ENCODE measurements around the gene IRS1.

Gene IRS1

DNA sequence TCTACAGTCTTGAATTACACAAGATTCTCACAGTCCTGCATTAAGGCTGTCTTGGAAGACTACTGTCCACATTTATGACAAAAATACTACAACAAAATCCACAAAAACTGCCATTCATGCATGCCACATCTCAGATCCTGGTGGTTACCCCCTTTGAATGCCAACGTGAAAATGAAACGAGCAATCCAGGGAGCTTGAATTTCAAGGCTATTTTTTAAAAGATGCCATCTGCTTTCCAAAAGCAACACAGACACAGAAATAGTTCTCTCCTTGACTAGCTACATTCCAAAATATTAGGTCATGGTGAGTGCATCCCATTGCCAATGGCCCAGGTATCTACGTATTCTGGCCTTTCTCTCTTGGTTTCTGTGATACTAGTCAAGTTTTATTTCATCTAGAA, 36.3 kb downstream of the IRS1 start:
- no peak overlapping the region for H3K27ac ChIP-seq
- DNase-seq (ENCODE audit: low spot score) = no peak

DNA sequence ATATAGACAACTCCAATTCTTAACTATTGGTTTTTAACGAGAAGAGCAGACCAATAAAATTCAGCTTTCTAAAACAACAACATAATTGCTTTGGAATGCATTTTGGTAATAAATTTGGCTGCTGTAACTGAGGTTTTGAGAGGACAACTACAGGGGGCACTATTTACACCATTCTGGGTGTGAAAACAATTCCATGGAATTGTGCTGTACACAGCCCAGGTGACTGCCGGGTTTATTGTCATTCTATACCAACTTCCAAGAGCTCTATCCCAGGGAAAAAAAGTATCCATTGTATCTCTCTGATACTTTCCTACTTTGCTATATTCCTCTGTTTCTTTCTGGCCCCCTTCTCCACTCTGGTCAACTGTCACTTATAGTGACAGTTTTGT, 38.4 kb downstream of the IRS1 start:
- no peak overlapping the region for H3K27ac ChIP-seq
- ChIA-PET CTCF (interaction anchor here (0.6 kb wide), 2 partner anchors 11 to 365 kb away, joined by 3 to 4 read pairs; no protein-coding TSS in a partner anchor), POLR2A (ENCODE audit: low non-redundant PET) (no interaction called here)
- TF ChIP-seq, protein P1, sequence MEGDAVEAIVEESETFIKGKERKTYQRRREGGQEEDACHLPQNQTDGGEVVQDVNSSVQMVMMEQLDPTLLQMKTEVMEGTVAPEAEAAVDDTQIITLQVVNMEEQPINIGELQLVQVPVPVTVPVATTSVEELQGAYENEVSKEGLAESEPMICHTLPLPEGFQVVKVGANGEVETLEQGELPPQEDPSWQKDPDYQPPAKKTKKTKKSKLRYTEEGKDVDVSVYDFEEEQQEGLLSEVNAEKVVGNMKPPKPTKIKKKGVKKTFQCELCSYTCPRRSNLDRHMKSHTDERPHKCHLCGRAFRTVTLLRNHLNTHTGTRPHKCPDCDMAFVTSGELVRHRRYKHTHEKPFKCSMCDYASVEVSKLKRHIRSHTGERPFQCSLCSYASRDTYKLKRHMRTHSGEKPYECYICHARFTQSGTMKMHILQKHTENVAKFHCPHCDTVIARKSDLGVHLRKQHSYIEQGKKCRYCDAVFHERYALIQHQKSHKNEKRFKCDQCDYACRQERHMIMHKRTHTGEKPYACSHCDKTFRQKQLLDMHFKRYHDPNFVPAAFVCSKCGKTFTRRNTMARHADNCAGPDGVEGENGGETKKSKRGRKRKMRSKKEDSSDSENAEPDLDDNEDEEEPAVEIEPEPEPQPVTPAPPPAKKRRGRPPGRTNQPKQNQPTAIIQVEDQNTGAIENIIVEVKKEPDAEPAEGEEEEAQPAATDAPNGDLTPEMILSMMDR (conservative IDR thresholded peaks at IDR 0.05; ENCODE audit: low read depth) = no peak
- no peak for DNase-seq (ENCODE audit: low spot score)

More for the DNA sequence above, 36.3 kb downstream of the IRS1 start:
- TF ChIP-seq, protein P1 (conservative IDR thresholded peaks at IDR 0.05; ENCODE audit: low read depth) = no peak
- POLR2A ChIA-PET (ENCODE audit: low non-redundant PET) = no interaction called here
- CTCF ChIA-PET = no interaction called here

DNA sequence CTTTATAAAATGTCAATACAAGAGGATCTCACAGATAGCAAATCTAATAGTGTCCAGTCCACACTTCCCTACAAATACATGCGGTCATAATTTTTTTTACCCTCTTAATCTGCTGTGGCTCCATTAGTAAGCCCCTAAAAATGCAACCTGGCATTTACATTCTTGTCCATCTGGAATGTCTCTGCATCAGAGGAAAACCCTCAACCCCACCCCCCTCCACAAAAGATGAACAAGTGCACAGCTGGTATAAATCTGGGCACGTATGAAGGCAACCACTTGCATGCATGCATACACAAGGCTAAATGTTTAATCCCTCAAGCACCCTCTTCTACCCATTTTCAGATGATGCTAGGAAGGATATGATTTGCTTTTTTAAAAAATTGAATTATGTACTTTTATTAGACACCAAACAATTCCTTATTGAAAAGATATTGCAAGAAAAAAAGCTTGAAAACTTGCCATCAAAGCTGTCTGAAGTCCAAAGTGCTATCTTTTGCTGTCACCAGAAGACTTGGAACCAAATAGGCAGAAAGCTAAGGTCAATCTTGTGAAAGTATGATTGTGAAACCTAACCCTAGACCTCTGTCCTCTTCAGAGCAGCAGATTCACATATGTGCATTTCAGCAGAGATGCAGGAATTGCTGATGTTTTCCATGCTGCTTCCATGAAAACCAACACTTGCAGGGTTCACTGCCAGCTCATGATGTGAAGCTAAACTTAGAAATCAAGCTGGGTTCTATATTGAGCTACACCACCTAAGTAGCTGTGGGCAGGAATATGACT, 39.0 kb downstream of the IRS1 start:
- TF ChIP-seq, protein P1 (conservative IDR thresholded peaks at IDR 0.05; ENCODE audit: low read depth) = no peak
- POLR2A ChIA-PET (ENCODE audit: low non-redundant PET) = interaction anchor here (0.5 kb wide), 1 partner anchor 275 kb away, joined by 3 read pairs; no protein-coding TSS in a partner anchor
- CTCF ChIA-PET = interaction anchor here (0.6 kb wide), 2 partner anchors 12 to 366 kb away, joined by 3 to 4 read pairs; no protein-coding TSS in a partner anchor

DNA sequence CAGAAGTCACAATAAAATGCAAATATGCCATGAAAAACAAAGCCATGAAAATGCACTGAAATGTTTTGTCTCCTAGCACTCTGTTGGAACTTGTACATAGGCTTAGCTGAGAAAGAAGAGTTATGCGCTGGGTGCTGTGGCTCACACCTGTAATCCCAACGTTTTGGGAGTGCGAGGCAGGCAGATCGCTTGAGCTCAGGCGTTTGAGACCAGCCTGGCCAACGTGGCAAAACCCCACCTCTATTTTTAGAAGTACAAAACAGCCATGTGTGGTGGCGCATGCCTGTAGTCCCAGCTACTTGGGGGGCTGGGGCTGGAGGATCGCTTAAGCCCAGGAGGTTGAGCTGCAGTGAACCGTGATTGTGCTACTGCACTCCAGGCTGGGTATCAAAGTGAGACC, 39.9 kb downstream of the IRS1 start:
- TF ChIP-seq, protein P1 (conservative IDR thresholded peaks at IDR 0.05; ENCODE audit: low read depth) = no peak
- POLR2A ChIA-PET (ENCODE audit: low non-redundant PET) = no interaction called here
- no peak for DNase-seq (ENCODE audit: low spot score)
- CTCF ChIA-PET = interaction anchor here (1.1 kb wide), 1 partner anchor 31 kb away, joined by 3 read pairs; no protein-coding TSS in a partner anchor
- H3K27ac ChIP-seq = peak overlapping the region; percentile 68

More for the DNA sequence above, 39.0 kb downstream of the IRS1 start:
- peak; percentile 37 for DNase-seq (ENCODE audit: low spot score)
- H3K27ac ChIP-seq = no peak overlapping the region

DNA sequence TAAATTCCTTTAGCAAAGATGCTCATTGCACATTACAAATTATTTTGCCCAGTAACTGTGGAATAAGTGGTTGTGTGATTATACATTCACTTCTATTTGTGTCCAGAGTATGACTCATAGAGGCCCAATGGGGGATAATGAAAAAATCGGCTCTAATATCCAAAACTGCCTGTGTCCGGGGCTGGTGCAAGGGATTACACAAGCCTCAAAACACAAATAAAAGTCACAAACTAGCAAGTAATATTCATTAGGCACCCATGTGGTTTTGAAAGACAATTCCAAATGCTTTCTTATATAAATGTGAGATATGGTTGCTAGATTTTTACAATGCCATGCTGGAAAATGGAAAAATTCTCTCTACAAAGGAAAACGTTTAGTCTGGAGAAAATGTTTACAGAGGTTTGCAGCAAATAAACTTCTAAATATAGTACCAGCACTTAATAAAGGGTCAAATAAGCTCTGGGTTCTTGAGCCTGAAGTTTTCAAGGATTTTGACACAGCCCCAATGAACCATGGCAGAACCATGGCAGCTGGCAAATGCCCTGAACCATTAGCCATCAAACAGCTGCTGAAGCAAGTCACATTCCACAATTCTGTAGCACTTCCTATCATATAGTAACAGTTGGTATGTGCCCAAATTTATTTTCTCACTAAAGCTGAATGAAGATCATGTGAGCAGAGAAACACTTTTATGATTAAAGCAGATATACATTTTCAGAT, 40.5 kb downstream of the IRS1 start:
- POLR2A ChIA-PET (ENCODE audit: low non-redundant PET) = no interaction called here
- peak; percentile 31 for DNase-seq (ENCODE audit: low spot score)
- no peak overlapping the region for H3K27ac ChIP-seq
- CTCF ChIA-PET = interaction anchor here (1.1 kb wide), 1 partner anchor 31 kb away, joined by 3 read pairs; no protein-coding TSS in a partner anchor
- TF ChIP-seq, protein P1 (conservative IDR thresholded peaks at IDR 0.05; ENCODE audit: low read depth) = no peak

DNA sequence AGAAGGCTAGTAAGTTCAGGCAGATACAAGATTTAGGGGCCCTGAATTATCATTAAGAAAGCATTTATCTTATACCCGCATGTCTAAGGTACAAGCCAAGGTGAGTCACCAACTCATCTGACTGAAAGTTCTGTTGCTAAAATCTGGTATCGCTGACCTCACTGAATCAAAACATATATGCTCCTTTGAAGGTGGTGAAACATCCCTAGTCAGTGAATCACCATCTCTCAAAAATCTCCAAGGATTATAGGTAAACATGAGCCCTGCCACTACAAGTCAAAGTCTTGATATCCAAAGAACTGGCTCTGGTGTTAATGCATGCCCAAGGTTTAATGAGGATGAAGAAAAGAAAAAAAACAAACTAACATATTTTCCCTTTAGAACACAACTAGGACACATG, 43.5 kb downstream of the IRS1 start:
- CTCF ChIA-PET = no interaction called here

More for the DNA sequence above, 43.5 kb downstream of the IRS1 start:
- H3K27ac ChIP-seq = peak overlapping the region; percentile 92
- peak; percentile 88 for DNase-seq (ENCODE audit: low spot score)
- POLR2A ChIA-PET (ENCODE audit: low non-redundant PET) = no interaction called here
- TF ChIP-seq, protein P1 (conservative IDR thresholded peaks at IDR 0.05; ENCODE audit: low read depth) = no peak

Measured in RWPE1 (cell line).